Esophagus (tissue), 2 donors: ENCODE measurements around the gene IKZF5. TPM values are rescaled to one million over a fixed set of nuclear protein-coding genes. Genes with fewer than 3 reads are reported as not detected.
A peak's percentile ranks its signal among the peaks of the same experiment; 100 is the strongest.

Experiments
- H3K27ac ChIP-seq, 2 donors: one replicate each; pipeline ENCODE4 v1.5.1; 2013; ENCODE audit warnings: low read depth in 2 of 2, mild to moderate bottlenecking in 2 of 2, inconsistent platforms in 1 of 2, low read length in 1 of 2, moderate library complexity in 1 of 2
- H3K27me3 ChIP-seq, 2 donors: one replicate each; pipeline ENCODE4 v1.6.1; 2013; ENCODE audit warnings: low read length in 2 of 2, control low read depth in 1 of 2, mild to moderate bottlenecking in 1 of 2; ENCODE audit not compliant: insufficient read depth in 2 of 2, control insufficient read depth in 1 of 2
- H3K36me3 ChIP-seq, 2 donors: one replicate each; pipeline ENCODE4 v1.6.1; 2013; ENCODE audit warnings: low read length in 1 of 2; ENCODE audit not compliant: control insufficient read depth in 2 of 2, insufficient read depth in 2 of 2
- H3K4me1 ChIP-seq, 2 donors: one replicate each; pipeline ENCODE4 v1.6.1; 2013; ENCODE audit warnings: low read length in 1 of 2; ENCODE audit not compliant: control insufficient read depth in 2 of 2, insufficient read depth in 2 of 2
- H3K4me3 ChIP-seq, 2 donors: one replicate each; pipeline ENCODE4 v1.5.1; 2013; ENCODE audit warnings: low read length in 2 of 2, mild to moderate bottlenecking in 2 of 2, low read depth in 1 of 2, moderate library complexity in 1 of 2
- H3K9me3 ChIP-seq, 2 donors: one replicate each; pipeline ENCODE4 v1.6.1; 2013; ENCODE audit warnings: mild to moderate bottlenecking in 2 of 2, low read depth in 1 of 2, low read length in 1 of 2, moderate library complexity in 1 of 2; ENCODE audit not compliant: control insufficient read depth in 2 of 2, insufficient read depth in 1 of 2
- WGBS, 2 donors: extraction: QIAGEN DNeasy Blood & Tissue Kit; methylation state at CpG; one replicate each; pipeline ENCODE4 v1.1.7; 2013; 5-methylcytosine and 5-hydroxymethylcytosine counted together
- polyA plus RNA-seq, 2 donors: library from polyadenylated mRNA; stranded (reverse); fragments of 200-250 nt; gene quantifications; one replicate each; pipeline ENCODE4 v1.2.3, GENCODE V29; 2013
- donor health status: healthy with polysubstance abuse.
- donor health status: Bipolar disorder and iron deficiency.

IKZF5 gene
- polyA plus RNA-seq = 1 to 10 TPM; 4.5 to 7.2 TPM

DNA sequence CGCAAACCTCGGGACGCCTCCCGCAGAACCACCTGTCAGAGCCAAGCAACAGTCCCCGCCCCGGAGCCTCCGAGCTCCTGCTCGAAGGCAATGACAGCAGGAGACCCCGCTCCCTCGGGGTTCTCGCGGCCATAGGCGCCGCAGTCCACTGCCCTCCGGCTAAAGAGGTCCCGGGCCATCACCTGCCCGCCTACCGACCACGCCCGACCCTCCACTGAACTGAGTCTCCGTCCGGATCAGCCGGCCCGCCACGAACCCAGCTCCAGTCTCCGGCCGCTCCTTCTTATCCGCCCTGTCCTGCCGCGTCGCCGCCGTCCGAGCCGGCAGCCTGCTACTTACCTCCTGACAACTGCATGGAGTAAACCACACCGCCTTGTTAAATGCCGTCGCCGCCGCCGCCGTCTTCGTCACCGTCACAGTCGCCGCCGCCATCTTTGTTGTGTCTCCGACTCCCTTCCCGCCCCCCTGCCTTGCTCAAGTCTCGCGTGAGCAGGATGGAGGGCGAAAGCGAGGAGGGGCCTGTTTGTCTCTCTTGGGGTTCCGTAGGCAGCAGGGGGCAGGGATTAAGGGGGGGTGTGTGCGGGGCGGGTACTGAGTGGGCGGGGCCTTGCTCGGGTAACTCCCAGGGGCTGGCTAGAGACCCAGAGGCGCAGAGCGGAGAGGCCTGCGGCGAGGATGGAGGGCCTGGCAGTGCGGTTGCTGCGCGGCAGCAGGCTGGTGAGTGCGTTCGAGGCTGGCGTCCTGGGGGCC, at the start of gene IKZF5, which contains the start of gene ACADSB:
IKZF5 (minus strand) TSS at position 441 of the 750 bp plus-strand sequence. CDS start 10,170 bp downstream, outside the sequence.
ACADSB (plus strand) TSS at position 652 of the 750 bp plus-strand sequence; CDS start at position 676, 24 bp downstream.
- peaks cover 2 to 3% of the 10 kb centered on the region in 2 donors for H3K4me1 ChIP-seq
- 0% methylated on average over 63 to 68 of the region's 68 CpGs for WGBS, 2 donors
- peak within 1 kb of the TSS; percentile 79 to 93 for H3K27ac ChIP-seq

DNA sequence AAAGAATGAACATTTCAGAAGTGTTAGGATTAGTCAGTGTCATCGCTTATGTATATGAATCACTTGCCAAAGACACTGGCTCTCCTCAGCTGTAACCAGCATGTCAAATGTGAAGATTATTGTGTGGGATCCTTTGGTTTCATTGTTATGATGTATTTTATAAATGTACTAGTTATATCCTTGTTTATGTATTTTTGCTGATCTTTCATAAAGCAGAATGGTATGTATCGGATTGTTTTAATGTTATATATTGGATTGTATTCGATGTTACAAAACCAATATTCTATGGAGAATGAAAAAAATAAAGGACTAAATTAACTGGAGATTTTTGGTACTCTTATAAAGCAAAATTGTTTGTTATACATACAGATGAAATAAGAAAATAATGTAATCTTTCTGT, 49.4 kb upstream of the IKZF5 start:
- H3K27me3 ChIP-seq = no peaks in the 10 kb centered on the region
- H3K36me3 ChIP-seq = peaks cover 0 to 6% of the 10 kb centered on the region in 2 donors
- no peak overlapping the region for H3K4me3 ChIP-seq
- H3K9me3 ChIP-seq = no peaks in the 10 kb centered on the region
- no peaks in the 10 kb centered on the region for H3K4me1 ChIP-seq
- 93 to 95% methylated on average over 3 of the region's 3 CpGs for WGBS, 2 donors
- no peak overlapping the region for H3K27ac ChIP-seq

More for the DNA sequence above, at the start of gene IKZF5, which contains the start of gene ACADSB:
- no peaks in the 10 kb centered on the region for H3K36me3 ChIP-seq
- no peaks in the 10 kb centered on the region for H3K27me3 ChIP-seq
- H3K9me3 ChIP-seq = no peaks in the 10 kb centered on the region
- H3K4me3 ChIP-seq = peak within 1 kb of the TSS; percentile 94 to 98

- Histone ChIP-seq H3K4me3 (no peak overlapping the region), H3K9me3 (no peaks in the 10 kb centered on the region), H3K4me1 (no peaks in the 10 kb centered on the region), H3K27ac (no peak overlapping the region), H3K36me3 (peaks cover 5 to 7% of the 10 kb centered on the region in 2 donors), H3K27me3 (no peaks in the 10 kb centered on the region)
- 81 to 83% methylated on average over 4 of the region's 4 CpGs for WGBS, 2 donors
Observed at GRCh38 chr10:123045961-123046731, 37.6 kb upstream of the IKZF5 start.

DNA sequence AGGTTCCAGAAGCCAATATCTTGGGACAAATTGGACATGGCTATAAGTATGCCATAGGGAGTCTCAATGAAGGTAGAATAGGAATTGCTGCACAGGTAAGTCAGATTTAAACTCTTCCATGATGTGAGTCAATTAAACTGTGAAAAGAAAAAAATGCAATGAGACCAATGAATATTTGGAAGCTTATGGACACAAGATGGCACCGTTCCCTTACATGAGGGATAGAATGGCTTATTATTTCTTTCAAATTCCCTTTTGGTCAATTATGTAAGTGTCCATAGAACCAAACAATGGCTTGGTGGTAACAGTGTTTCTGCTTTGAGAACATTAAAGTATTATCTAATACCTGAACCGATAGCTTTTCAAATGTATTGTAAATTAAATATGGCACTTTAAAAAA, 35.8 kb upstream of the IKZF5 start:
- 90 to 92% methylated on average over 2 of the region's 2 CpGs for WGBS, 2 donors
- peaks cover 5 to 7% of the 10 kb centered on the region in 2 donors for H3K36me3 ChIP-seq

GRCh38 chr10:123043409-123043925, 34.9 kb upstream of the IKZF5 start:
- Histone ChIP-seq H3K27me3 (no peaks in the 10 kb centered on the region), H3K27ac (no peak overlapping the region), H3K36me3 (peaks cover 7% of the 10 kb centered on the region in 2 donors), H3K4me3 (no peak overlapping the region), H3K9me3 (no peaks in the 10 kb centered on the region), H3K4me1 (no peaks in the 10 kb centered on the region)
- 9 to 13% methylated on average over 5 of the region's 5 CpGs for WGBS, 2 donors

More for the DNA sequence above, 35.8 kb upstream of the IKZF5 start:
- H3K27ac ChIP-seq = no peak overlapping the region
- no peaks in the 10 kb centered on the region for H3K9me3 ChIP-seq
- H3K4me3 ChIP-seq = no peak overlapping the region
- no peaks in the 10 kb centered on the region for H3K27me3 ChIP-seq
- no peaks in the 10 kb centered on the region for H3K4me1 ChIP-seq

DNA sequence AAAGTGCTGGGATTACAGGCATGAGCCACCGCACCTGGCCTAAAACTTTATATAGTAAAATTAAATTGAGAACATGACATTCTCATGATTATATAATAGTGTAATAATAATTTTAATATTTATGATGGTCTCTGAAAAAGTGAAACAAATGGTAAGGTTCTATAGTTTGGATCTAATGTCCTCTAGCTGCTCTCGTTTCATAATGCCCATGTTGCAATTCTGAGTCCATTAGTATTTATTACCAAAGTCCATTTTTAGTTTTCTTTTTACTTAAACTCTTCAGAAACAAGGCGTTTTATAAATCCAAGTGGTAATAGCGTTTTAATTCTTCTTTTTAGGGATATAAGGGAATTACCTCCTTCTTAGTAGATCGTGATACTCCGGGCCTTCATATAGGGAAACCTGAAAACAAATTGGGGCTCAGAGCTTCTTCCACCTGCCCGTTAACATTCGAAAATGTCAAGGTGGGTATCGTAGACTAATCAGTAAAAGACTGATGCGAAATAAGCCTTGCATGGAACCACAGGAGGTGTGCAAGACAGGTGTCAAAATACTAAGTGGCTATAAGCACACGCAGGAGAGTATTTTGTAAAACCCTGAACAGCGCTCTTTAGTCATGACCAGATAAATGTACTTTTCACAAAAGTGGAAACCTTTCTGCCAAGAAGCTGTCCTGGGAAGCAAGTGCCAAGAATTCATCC, 34.3 kb upstream of the IKZF5 start:
- Histone ChIP-seq H3K27me3 (no peaks in the 10 kb centered on the region), H3K9me3 (no peaks in the 10 kb centered on the region), H3K27ac (no peak overlapping the region), H3K36me3 (peaks cover 4 to 5% of the 10 kb centered on the region in 2 donors), H3K4me3 (no peak overlapping the region), H3K4me1 (no peaks in the 10 kb centered on the region)
- WGBS, 2 donors = 89 to 91% methylated on average over 12 of the region's 12 CpGs

DNA sequence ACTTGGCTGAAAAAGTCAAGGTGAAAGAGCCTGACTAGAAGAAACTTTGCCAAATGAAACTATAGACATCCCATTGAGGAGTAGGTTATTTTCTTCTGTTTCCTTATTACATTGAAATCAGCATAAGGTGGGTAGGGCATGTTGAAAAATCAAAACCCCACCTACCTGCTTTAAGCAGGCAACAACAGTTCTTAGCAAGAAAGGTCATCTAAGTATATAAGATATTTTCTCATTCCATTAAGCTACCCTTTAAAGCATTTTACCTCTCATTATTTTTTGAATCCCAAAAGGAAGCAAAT, 31.0 kb upstream of the IKZF5 start:
- Histone ChIP-seq H3K36me3 (peaks cover 3 to 4% of the 10 kb centered on the region in 2 donors), H3K4me3 (no peak overlapping the region), H3K4me1 (no peaks in the 10 kb centered on the region), H3K9me3 (no peaks in the 10 kb centered on the region), H3K27me3 (no peaks in the 10 kb centered on the region), H3K27ac (no peak overlapping the region)

GRCh38 chr10:123038782-123039631, 30.4 kb upstream of the IKZF5 start:
- 71 to 72% methylated on average over 18 of the region's 18 CpGs for WGBS, 2 donors

More at GRCh38 chr10:123038782-123039631, 30.4 kb upstream of the IKZF5 start:
- H3K36me3 ChIP-seq = peaks cover under 1 to 3% of the 10 kb centered on the region in 2 donors
- no peak overlapping the region for H3K27ac ChIP-seq
- no peaks in the 10 kb centered on the region for H3K9me3 ChIP-seq
- H3K4me3 ChIP-seq = no peak overlapping the region
- no peaks in the 10 kb centered on the region for H3K27me3 ChIP-seq
- H3K4me1 ChIP-seq = no peaks in the 10 kb centered on the region
